GM21526 (cell line): ENCODE measurements around the gene LUZP1.

Experiments used
- ATAC-seq: cut with Tn5 transposase; IDR thresholded peaks from one replicate; pipeline ENCODE4 v1.9.1; 2021; ENCODE audit warnings: moderate library complexity; ENCODE audit not compliant: unreplicated experiment, low FRiP score

LUZP1 gene

GRCh38 chr1:23092447-23092846 is 76.2 kb downstream of the LUZP1 start:
- ATAC-seq, result no peak

- ATAC-seq, result no peak
Measured at GRCh38 chr1:23091545-23091944, 77.1 kb downstream of the LUZP1 start.

GRCh38 chr1:23090056-23090455 is 78.6 kb downstream of the LUZP1 start:
- no peak for ATAC-seq

DNA sequence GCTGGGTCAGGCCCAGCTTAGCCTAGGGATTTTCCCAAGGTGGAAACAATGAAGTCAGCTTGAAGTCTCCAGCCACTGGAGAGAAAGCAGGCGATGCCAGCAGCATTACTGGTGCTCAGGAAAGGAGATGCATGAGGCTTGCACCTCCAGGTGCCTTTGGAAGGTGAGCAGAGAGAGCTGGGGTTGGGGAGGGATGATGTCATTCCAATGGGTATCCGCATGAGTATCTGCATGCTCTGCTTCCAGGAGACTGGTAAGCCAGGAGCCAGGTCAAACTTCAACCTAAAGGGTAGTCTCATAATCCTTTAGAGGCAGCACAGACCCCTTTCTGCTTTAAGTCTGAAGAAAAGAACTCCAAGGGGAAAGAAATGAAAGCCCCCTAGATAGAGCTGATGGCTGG is 80.6 kb downstream of the LUZP1 start:
- ATAC-seq, result no peak

DNA sequence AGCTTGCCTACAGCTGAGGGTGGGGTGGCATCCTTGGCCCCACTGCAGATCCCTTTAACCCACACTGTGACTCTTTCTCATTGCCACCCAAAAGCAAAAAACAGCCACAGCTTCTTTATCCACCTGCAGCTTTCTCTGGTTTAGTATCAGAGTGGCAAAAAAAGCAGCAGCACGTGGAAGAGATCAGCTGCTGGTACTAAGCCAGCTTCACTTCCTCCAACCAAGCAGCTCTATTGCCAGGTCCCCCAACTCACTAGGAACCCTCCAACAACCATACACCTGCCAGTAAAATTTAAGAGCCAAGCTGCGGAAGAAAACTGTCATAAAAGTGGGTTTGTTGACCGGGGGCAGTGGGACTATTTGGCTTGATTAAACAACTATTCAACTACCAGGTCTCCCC is 83.0 kb downstream of the LUZP1 start:
- no peak for ATAC-seq

- ATAC-seq, result no peak
Measured at GRCh38 chr1:23084880-23085279, 83.8 kb downstream of the LUZP1 start.

DNA sequence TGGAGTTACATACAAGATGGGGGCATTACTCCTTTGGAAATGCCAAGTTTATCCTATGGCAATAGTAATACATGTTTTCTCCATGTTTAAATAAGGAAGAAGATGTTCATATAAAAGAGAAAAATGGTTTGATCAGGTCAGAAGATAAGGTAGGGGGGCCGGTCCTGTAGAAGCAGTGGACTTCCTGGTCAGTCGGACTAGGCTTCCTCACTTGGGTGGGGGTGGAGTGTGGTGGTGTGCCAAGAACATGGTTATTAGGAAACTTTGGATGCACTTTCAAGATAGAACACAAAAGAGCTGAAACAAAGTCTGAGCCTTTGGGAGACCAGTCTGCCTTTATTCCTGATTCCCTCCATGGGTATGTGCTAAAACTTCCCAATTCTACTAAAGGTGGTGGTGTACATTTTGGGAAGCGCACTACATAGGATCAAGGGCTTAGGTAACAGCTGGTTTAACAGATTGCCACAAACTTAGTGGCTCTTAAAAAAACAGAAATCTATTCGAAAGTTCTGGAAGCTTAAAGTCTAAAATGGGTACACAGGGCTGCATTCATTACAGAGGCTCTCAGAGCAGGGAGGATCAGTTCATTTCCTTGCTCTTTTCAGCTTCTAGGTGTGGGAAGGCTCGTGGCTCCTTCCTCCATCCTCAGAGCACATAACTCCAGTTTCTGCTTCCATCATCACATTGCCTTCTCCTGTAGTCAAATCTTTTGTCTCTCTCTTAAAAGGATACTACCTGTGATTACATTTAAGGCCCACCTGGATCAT is 84.8 kb downstream of the LUZP1 start:
- ATAC-seq, result no peak

GRCh38 chr1:23081376-23081775 is 87.3 kb downstream of the LUZP1 start:
- ATAC-seq, result no peak

GRCh38 chr1:23080885-23081284 is 87.8 kb downstream of the LUZP1 start:
- no peak for ATAC-seq

DNA sequence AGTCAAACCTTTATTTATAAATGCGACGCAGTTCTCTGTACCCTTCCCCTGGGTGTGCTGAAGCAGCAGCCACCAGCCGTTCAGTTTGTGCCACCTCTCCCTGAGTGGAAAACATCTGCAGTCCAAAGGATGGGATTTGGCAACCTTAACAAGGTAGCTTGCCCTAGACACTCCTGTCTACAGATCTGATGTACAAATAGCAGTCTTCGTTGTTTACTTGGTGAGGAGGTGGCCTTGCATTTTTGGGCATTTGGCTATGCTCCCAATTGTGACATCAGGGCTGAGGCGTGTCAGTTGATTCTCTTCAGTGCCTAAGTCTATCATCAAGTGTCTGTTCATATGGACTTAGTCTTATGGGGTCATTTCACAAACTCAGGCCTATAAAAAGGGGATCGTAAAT is 89.6 kb downstream of the LUZP1 start:
- ATAC-seq, result no peak

DNA sequence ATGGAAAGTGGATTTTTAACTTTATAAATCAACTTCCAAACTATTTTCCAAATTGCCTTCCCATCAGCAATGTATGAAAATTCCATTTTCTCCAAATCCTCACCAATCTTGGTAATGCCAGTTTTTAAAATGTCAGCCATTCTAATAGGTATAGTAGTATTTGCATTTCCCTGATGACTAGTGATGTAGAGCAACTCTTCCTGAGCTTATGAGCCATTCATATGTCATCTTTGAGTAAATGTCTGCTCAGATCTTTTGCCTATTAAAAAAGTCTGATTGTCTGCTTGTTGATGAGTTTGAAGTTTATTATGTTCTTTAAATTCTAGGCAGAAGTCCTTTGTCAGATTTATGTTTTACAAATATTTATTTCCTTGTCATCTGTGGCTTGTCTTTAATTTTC is 94.6 kb downstream of the LUZP1 start:
- ATAC-seq, result no peak

DNA sequence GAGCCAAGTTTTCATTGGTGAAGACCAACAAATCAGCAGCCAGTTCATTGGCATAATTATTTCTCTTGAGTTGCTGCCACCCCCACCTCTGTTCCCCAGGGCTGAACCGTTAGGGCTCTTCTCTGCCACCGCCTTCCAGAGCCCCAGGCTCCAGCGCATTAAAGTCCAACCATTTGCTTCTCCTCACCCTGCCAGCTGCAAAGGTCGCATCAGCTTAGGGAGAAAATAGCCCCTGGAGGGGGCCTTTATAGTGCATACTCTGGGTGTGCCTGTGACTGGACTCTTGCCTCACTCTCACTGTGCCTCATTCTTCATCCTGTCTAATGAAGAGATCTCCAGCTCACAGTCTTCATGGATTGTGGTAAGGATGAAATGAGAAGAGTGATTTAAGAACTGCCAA is 99.0 kb downstream of the LUZP1 start:
- no peak for ATAC-seq

GRCh38 chr1:23069149-23069548 is 99.5 kb downstream of the LUZP1 start:
- ATAC-seq, result no peak

GRCh38 chr1:23066075-23066474 is 102.6 kb downstream of the LUZP1 start:
- no peak for ATAC-seq

GRCh38 chr1:23065385-23065784 is 103.3 kb downstream of the LUZP1 start:
- ATAC-seq, result no peak

- ATAC-seq, result no peak
Measured at GRCh38 chr1:23062271-23062670, 106.4 kb downstream of the LUZP1 start.

- no peak for ATAC-seq
Measured at GRCh38 chr1:23057301-23057700, 111.4 kb downstream of the LUZP1 start.

DNA sequence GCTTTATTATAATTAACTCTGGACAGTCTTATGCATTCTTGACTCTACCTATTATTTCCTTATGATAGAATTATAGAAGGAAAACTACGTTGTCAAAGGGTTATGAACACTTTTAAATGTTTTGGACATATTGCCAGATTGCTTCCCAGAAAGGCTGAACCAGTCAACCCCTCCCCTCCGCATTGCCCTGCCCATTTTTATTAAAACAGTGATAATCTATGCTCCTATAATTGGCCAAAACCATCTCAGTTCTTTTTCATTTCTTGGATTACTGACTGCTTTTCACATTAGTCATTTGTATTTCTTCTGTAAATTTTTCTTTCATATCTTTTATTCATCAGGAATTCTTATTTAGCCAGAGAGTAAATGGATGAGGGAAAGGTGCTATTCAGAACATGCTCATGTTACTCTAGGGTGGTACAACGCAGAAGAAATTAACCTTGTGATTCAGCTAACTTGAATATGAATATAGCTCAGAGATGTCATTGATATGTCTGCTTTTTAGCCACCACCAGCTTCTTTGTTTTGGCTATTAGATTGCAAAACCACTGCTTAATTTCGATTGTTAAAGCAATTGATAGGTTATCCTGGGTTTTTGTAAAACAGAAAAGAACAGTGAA is 117.3 kb downstream of the LUZP1 start:
- no peak for ATAC-seq

GRCh38 chr1:23050201-23050600 is 118.5 kb downstream of the LUZP1 start:
- no peak for ATAC-seq

DNA sequence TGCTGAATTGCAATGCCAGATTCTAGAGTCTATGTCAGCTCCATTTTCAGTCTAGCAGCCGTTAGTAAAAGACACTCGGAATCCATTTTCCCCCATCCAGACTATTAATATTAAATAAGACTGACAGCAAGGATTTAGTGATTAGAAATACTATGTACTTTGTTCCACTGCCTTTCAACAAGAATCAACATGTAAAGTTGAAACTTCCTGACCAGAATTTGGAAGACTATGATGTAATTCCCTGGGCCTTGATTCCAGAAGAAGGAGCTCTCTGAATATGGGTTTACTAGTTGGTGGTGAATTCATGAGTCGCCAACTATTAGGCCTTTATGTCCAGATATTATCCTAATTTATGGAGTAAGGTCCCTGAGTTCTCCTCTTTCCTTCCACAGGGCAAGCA is 124.6 kb downstream of the LUZP1 start:
- no peak for ATAC-seq

DNA sequence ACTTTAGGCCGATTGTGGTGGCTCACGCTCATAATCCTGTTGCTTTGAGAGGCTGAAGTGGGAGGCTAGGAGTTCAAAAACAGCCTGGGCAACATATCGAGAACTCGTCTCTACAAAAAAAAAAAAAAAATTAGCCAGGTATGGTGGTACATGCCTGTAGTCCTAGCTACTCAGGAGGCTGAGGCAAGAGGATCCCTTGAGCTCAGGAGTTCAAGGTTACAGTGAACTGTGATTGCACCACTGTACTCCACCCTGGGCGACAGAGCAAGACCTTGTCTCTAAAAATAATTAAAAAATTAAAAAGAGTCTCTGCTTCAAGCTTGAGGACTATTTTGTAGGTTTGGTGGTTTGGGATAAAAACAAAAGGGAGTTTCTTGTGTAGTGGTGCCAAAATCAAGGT is 128.1 kb downstream of the LUZP1 start:
- no peak for ATAC-seq

DNA sequence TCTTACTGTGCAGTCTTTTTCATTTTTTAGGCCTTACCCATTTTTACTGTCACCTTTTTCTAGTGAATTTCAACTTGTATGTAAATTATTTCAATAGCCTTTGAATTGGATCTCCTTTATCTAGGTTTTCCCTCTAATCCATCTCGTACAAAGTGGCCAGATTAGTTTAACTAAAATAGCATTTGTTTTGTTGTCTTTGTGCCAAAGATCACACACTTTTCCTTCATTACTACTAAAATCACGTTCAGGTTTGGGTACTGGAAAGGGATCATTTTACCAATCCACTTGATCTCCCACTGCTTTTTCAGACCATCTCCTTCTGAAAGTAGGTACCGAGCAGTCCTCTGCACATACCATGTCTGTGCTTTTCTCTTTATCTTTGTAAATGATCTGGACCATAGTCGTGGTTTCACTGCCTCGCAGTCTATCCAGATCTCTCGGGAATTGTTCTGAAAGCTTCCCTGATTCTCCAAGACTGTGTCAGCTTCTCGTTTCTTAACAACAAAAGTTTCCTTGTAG is 129.3 kb downstream of the LUZP1 start:
- no peak for ATAC-seq
